ENCODE results near the gene CSRP1.
"Not testable (repeated sequence)": the region's sequence is repeated elsewhere in the genome, so short reads cannot be mapped to it uniquely, and the experiment has no call there.

CSRP1 gene

GRCh38 chr1:201501812-201502510, 5.0 kb downstream of the CSRP1 start:
- DNase-seq (ENCODE audit: low spot score in 2 of 2) (no peak), ATAC-seq (ENCODE audit: low read depth) (no peak)
- Mint-ChIP-seq H3K4me3 (no peak overlapping the region), H3K4me1 (peaks cover 20% of the 10 kb centered on the region), H3K27ac (no peak overlapping the region), H3K27me3 (no peaks in the 10 kb centered on the region), H3K9me3 (no peaks in the 10 kb centered on the region), H3K36me3 (no peaks in the 10 kb centered on the region)

- Mint-ChIP-seq H3K27me3 (no peaks in the 10 kb centered on the region), H3K36me3 (peaks cover 2% of the 10 kb centered on the region), H3K4me3 (no peak overlapping the region), H3K27ac (no peak overlapping the region), H3K4me1 (peaks cover 17% of the 10 kb centered on the region), H3K9me3 (no peaks in the 10 kb centered on the region)
- DNase-seq (ENCODE audit: low spot score in 2 of 2) (no peak), ATAC-seq (ENCODE audit: low read depth) (no peak)
Measured at GRCh38 chr1:201501144-201501543, 5.8 kb downstream of the CSRP1 start.

- no peak for DNase-seq (ENCODE audit: low spot score in 2 of 2)
- no peak overlapping the region for H3K27ac Mint-ChIP-seq
- H3K27me3 Mint-ChIP-seq: no peaks in the 10 kb centered on the region
- peaks cover 13% of the 10 kb centered on the region for H3K4me1 Mint-ChIP-seq
- H3K9me3 Mint-ChIP-seq: no peaks in the 10 kb centered on the region
- no peak for ATAC-seq (ENCODE audit: low read depth)
- H3K4me3 Mint-ChIP-seq: no peak overlapping the region
- peaks cover 2% of the 10 kb centered on the region for H3K36me3 Mint-ChIP-seq
Measured at GRCh38 chr1:201500670-201501120, 6.2 kb downstream of the CSRP1 start.

- H3K9me3 Mint-ChIP-seq: no peaks in the 10 kb centered on the region
- no peak for ATAC-seq (ENCODE audit: low read depth)
- peaks cover 2% of the 10 kb centered on the region for H3K36me3 Mint-ChIP-seq
- H3K27ac Mint-ChIP-seq: no peak overlapping the region
- DNase-seq (ENCODE audit: low spot score in 2 of 2): no peak
- H3K4me3 Mint-ChIP-seq: no peak overlapping the region
- H3K4me1 Mint-ChIP-seq: peaks cover 6% of the 10 kb centered on the region
- no peaks in the 10 kb centered on the region for H3K27me3 Mint-ChIP-seq
Measured at GRCh38 chr1:201499795-201500669, 6.9 kb downstream of the CSRP1 start.

GRCh38 chr1:201499191-201499590, 7.7 kb downstream of the CSRP1 start:
- Mint-ChIP-seq H3K27me3 (no peaks in the 10 kb centered on the region), H3K4me3 (no peak overlapping the region), H3K9me3 (no peaks in the 10 kb centered on the region), H3K36me3 (peaks cover 9% of the 10 kb centered on the region), H3K4me1 (peaks cover 6% of the 10 kb centered on the region), H3K27ac (no peak overlapping the region)
- ATAC-seq (ENCODE audit: low read depth): no peak
- no peak for DNase-seq (ENCODE audit: low spot score in 2 of 2)

GRCh38 chr1:201498621-201499020, 8.3 kb downstream of the CSRP1 start:
- no peak overlapping the region for H3K4me3 Mint-ChIP-seq
- no peaks in the 10 kb centered on the region for H3K9me3 Mint-ChIP-seq
- no peaks in the 10 kb centered on the region for H3K27me3 Mint-ChIP-seq
- peaks cover 14% of the 10 kb centered on the region for H3K36me3 Mint-ChIP-seq
- DNase-seq (ENCODE audit: low spot score in 2 of 2) (no peak), ATAC-seq (ENCODE audit: low read depth) (no peak)
- no peak overlapping the region for H3K27ac Mint-ChIP-seq
- peaks cover 6% of the 10 kb centered on the region for H3K4me1 Mint-ChIP-seq

- H3K36me3 Mint-ChIP-seq: peaks cover 20% of the 10 kb centered on the region
- ATAC-seq (ENCODE audit: low read depth) (no peak), DNase-seq (ENCODE audit: low spot score in 2 of 2) (no peak)
- no peaks in the 10 kb centered on the region for H3K27me3 Mint-ChIP-seq
- H3K4me3 Mint-ChIP-seq: no peak overlapping the region
- H3K4me1 Mint-ChIP-seq: peaks cover 3% of the 10 kb centered on the region
- H3K9me3 Mint-ChIP-seq: no peaks in the 10 kb centered on the region
- no peak overlapping the region for H3K27ac Mint-ChIP-seq
Measured at GRCh38 chr1:201497935-201498509, 8.9 kb downstream of the CSRP1 start.

GRCh38 chr1:201496296-201496690, 10.6 kb downstream of the CSRP1 start:
- ATAC-seq (ENCODE audit: low read depth): no peak
- no peaks in the 10 kb centered on the region for H3K27me3 Mint-ChIP-seq
- no peaks in the 10 kb centered on the region for H3K9me3 Mint-ChIP-seq
- H3K36me3 Mint-ChIP-seq: peaks cover 26% of the 10 kb centered on the region
- no peak overlapping the region for H3K4me3 Mint-ChIP-seq
- H3K4me1 Mint-ChIP-seq: peaks cover 3% of the 10 kb centered on the region
- no peak for DNase-seq (ENCODE audit: low spot score in 2 of 2)
- no peak overlapping the region for H3K27ac Mint-ChIP-seq

GRCh38 chr1:201495551-201496295, 11.2 kb downstream of the CSRP1 start:
- no peaks in the 10 kb centered on the region for H3K27me3 Mint-ChIP-seq
- peaks cover 26% of the 10 kb centered on the region for H3K36me3 Mint-ChIP-seq
- H3K9me3 Mint-ChIP-seq: no peaks in the 10 kb centered on the region
- ATAC-seq (ENCODE audit: low read depth) (no peak), DNase-seq (ENCODE audit: low spot score in 2 of 2) (no peak)
- H3K27ac Mint-ChIP-seq: no peak overlapping the region
- H3K4me1 Mint-ChIP-seq: peaks cover 3% of the 10 kb centered on the region
- no peak overlapping the region for H3K4me3 Mint-ChIP-seq

GRCh38 chr1:201493757-201494617, 12.9 kb downstream of the CSRP1 start:
- H3K36me3 Mint-ChIP-seq: peaks cover 28% of the 10 kb centered on the region
- H3K9me3 Mint-ChIP-seq: no peaks in the 10 kb centered on the region
- no peaks in the 10 kb centered on the region for H3K27me3 Mint-ChIP-seq
- no peak overlapping the region for H3K27ac Mint-ChIP-seq
- no peak overlapping the region for H3K4me3 Mint-ChIP-seq
- DNase-seq (ENCODE audit: low spot score in 2 of 2) (no peak), ATAC-seq (ENCODE audit: low read depth) (no peak)
- H3K4me1 Mint-ChIP-seq: peaks cover 3% of the 10 kb centered on the region

GRCh38 chr1:201493026-201493656, 13.8 kb downstream of the CSRP1 start:
- H3K4me3 Mint-ChIP-seq; H3K27ac Mint-ChIP-seq; DNase-seq (ENCODE audit: low spot score in 2 of 2); H3K4me1 Mint-ChIP-seq; H3K27me3 Mint-ChIP-seq; ATAC-seq (ENCODE audit: low read depth); H3K9me3 Mint-ChIP-seq: not testable (repeated sequence)
- peaks cover 32% of the 10 kb centered on the region for H3K36me3 Mint-ChIP-seq

GRCh38 chr1:201491896-201492511, 14.9 kb downstream of the CSRP1 start:
- no peaks in the 10 kb centered on the region for H3K9me3 Mint-ChIP-seq
- H3K4me3 Mint-ChIP-seq: no peak overlapping the region
- no peaks in the 10 kb centered on the region for H3K27me3 Mint-ChIP-seq
- ATAC-seq (ENCODE audit: low read depth) (no peak), DNase-seq (ENCODE audit: low spot score in 2 of 2) (no peak)
- no peaks in the 10 kb centered on the region for H3K4me1 Mint-ChIP-seq
- H3K36me3 Mint-ChIP-seq: peaks cover 34% of the 10 kb centered on the region
- no peak overlapping the region for H3K27ac Mint-ChIP-seq

Data from memory B cell (primary cell).